H9 (cell line): ENCODE data around the gene KIAA1614. TPM values are rescaled to one million over a fixed set of nuclear protein-coding genes. Genes with fewer than 3 reads are reported as not detected.

Experiments
- DNase-seq: peaks from one replicate; pipeline ENCODE4 v3.0.0-alpha.2; 2017
- H2AFZ ChIP-seq: one replicate; pipeline ENCODE4 v1.6.1; 2013; ENCODE audit warnings: mild to moderate bottlenecking, low read length, control low read depth, moderate library complexity
- H2AK5ac ChIP-seq: 2 replicates; pipeline ENCODE4 v1.6.1; 2013; ENCODE audit warnings: low read length, control low read depth, mixed read lengths; ENCODE audit not compliant: insufficient read length
- H2BK120ac ChIP-seq: one replicate; pipeline ENCODE4 v1.6.1; 2013; ENCODE audit warnings: low read depth, mild to moderate bottlenecking, low read length, control low read depth, inconsistent platforms; ENCODE audit not compliant: poor library complexity, severe bottlenecking
- H2BK12ac ChIP-seq: 2 replicates; pipeline ENCODE4 v1.6.1; 2013; ENCODE audit warnings: low read length, control low read depth, mixed read lengths, low read depth; ENCODE audit not compliant: insufficient read length
- H2BK15ac ChIP-seq: 2 replicates; pipeline ENCODE4 v1.6.1; 2013; ENCODE audit warnings: low read depth, low read length, control low read depth
- H2BK20ac ChIP-seq: one replicate; pipeline ENCODE4 v1.6.1; 2013; ENCODE audit warnings: low read depth, mild to moderate bottlenecking, low read length, control low read depth, inconsistent platforms; ENCODE audit not compliant: poor library complexity, severe bottlenecking
- H2BK5ac ChIP-seq: 2 replicates; pipeline ENCODE4 v1.6.1; 2013; ENCODE audit warnings: low read length, control low read depth, mixed read lengths; ENCODE audit not compliant: insufficient read length
- H3K14ac ChIP-seq: 2 replicates; pipeline ENCODE4 v1.6.1; 2013; ENCODE audit warnings: low read length, control low read depth; ENCODE audit not compliant: insufficient read depth
- H3K18ac ChIP-seq: 2 replicates; pipeline ENCODE4 v1.6.1; 2013; ENCODE audit warnings: low read depth, mild to moderate bottlenecking, mixed read lengths, low read length, control low read depth; ENCODE audit not compliant: insufficient read length
- H3K23ac ChIP-seq: 2 replicates; pipeline ENCODE4 v1.6.1; 2013; ENCODE audit warnings: low read length, control low read depth, mixed read lengths, low read depth; ENCODE audit not compliant: insufficient read length
- H3K23me2 ChIP-seq: 2 replicates; pipeline ENCODE4 v1.6.1; 2013; ENCODE audit warnings: low read depth, mild to moderate bottlenecking, mixed read lengths, low read length, control low read depth; ENCODE audit not compliant: insufficient read length, poor library complexity, severe bottlenecking
- H3K27ac ChIP-seq: 2 replicates; pipeline ENCODE4 v1.5.1; 2013; ENCODE audit warnings: low read length, control low read depth, mixed read lengths, low read depth; ENCODE audit not compliant: insufficient read length
- H3K27me3 ChIP-seq: 2 replicates; pipeline ENCODE4 v1.6.1; 2013; ENCODE audit warnings: low read length, control low read depth, inconsistent platforms; ENCODE audit not compliant: insufficient read depth
- H3K4ac ChIP-seq: 2 replicates; pipeline ENCODE4 v1.6.1; 2013; ENCODE audit warnings: low read depth, mild to moderate bottlenecking, control low read depth, inconsistent platforms, low read length, moderate library complexity
- H3K4me1 ChIP-seq: 2 replicates; pipeline ENCODE4 v1.6.1; 2013; ENCODE audit warnings: low read length, control low read depth, inconsistent platforms; ENCODE audit not compliant: insufficient read depth
- H3K4me2 ChIP-seq: 2 replicates; pipeline ENCODE4 v1.6.1; 2013; ENCODE audit warnings: low read length, control low read depth, mixed read lengths; ENCODE audit not compliant: insufficient read length, insufficient read depth
- H3K56ac ChIP-seq: 2 replicates; pipeline ENCODE4 v1.6.1; 2013; ENCODE audit warnings: low read depth, mild to moderate bottlenecking, mixed read lengths, low read length, control low read depth; ENCODE audit not compliant: insufficient read length
- H3K79me1 ChIP-seq: 2 replicates; pipeline ENCODE4 v1.6.1; 2013; ENCODE audit warnings: low read depth, mild to moderate bottlenecking, moderate library complexity, low read length, control low read depth, inconsistent platforms; ENCODE audit not compliant: insufficient read depth, poor library complexity, severe bottlenecking
- H3K79me2 ChIP-seq: 2 replicates; pipeline ENCODE4 v1.6.1; 2013; ENCODE audit warnings: low read length, control low read depth, inconsistent platforms; ENCODE audit not compliant: insufficient read depth
- H3K9ac ChIP-seq: 2 replicates; pipeline ENCODE4 v1.6.1; 2013; ENCODE audit warnings: low read length, control low read depth, mixed read lengths; ENCODE audit not compliant: insufficient read length; ENCODE audit errors: extremely low read depth
- H3K9me3 ChIP-seq: one replicate; pipeline ENCODE4 v1.6.1; 2013; ENCODE audit warnings: low read depth, low read length, inconsistent platforms; ENCODE audit not compliant: control insufficient read depth
- H3T11ph ChIP-seq: one replicate; pipeline ENCODE4 v1.6.1; 2013; ENCODE audit warnings: mild to moderate bottlenecking, low read length, control low read depth, inconsistent platforms
- H4K20me1 ChIP-seq: one replicate; pipeline ENCODE4 v1.6.1; 2013; ENCODE audit not compliant: control insufficient read depth, insufficient read length, insufficient read depth
- H4K5ac ChIP-seq: 2 replicates; pipeline ENCODE4 v1.6.1; 2013; ENCODE audit warnings: low read depth, mild to moderate bottlenecking, mixed read lengths, low read length, control low read depth; ENCODE audit not compliant: insufficient read length
- H4K8ac ChIP-seq: replicated peaks from 2 replicates; pipeline ENCODE4 v1.6.1; 2013; ENCODE audit warnings: low read length, control low read depth, mixed read lengths, low read depth; ENCODE audit not compliant: insufficient read length
- H4K91ac ChIP-seq: 2 replicates; pipeline ENCODE4 v1.6.1; 2013; ENCODE audit warnings: low read depth, mild to moderate bottlenecking, moderate library complexity, mixed read lengths, low read length, control low read depth; ENCODE audit not compliant: insufficient read length
- H3K27ac Mint-ChIP-seq, 3 experiments: 2 replicates in 2 of 3; 3 replicates in 1 of 3; pipeline ENCODE4 v1.8.0; 2020 to 2021; ENCODE audit warnings: mixed read lengths in 3 of 3, mild to moderate bottlenecking in 1 of 3, moderate library complexity in 1 of 3
- H3K27me3 Mint-ChIP-seq: 2 replicates; pipeline ENCODE4 v1.8.0; 2021; ENCODE audit warnings: low read depth, mild to moderate bottlenecking, moderate library complexity, mixed read lengths
- H3K36me3 Mint-ChIP-seq, 3 experiments: 2 replicates in 2 of 3; 3 replicates in 1 of 3; pipeline ENCODE4 v1.8.0; 2020 to 2021; ENCODE audit warnings: low read depth in 3 of 3, mixed read lengths in 3 of 3; ENCODE audit not compliant: insufficient read depth in 1 of 3
- H3K4me1 Mint-ChIP-seq, 2 experiments: 2 replicates each; pipeline ENCODE4 v1.8.0; 2020; ENCODE audit warnings: mixed read lengths in 2 of 2
- H3K4me3 Mint-ChIP-seq, 2 experiments: 2 replicates in 1 of 2; 3 replicates in 1 of 2; pipeline ENCODE4 v1.8.0; 2020 to 2021; ENCODE audit warnings: mild to moderate bottlenecking in 2 of 2, mixed read lengths in 2 of 2, moderate library complexity in 1 of 2
- H3K9me3 Mint-ChIP-seq, 2 experiments: 2 replicates in 1 of 2; 3 replicates in 1 of 2; pipeline ENCODE4 v1.8.0; 2020; ENCODE audit warnings: mild to moderate bottlenecking in 2 of 2, mixed read lengths in 2 of 2, moderate library complexity in 1 of 2
- CTCF ChIP-seq: fragments of 200-600 bp; sonication (generic); conservative IDR thresholded peaks from 3 replicates; pipeline ENCODE4 v1.8.0; 2021; ENCODE audit warnings: antibody characterized with exemption, mild to moderate bottlenecking
- WGBS: extraction: QIAGEN DNeasy Blood & Tissue Kit; methylation state at CpG from one replicate; pipeline ENCODE4 v1.1.7; 2013; ENCODE audit warnings: missing lambda C conversion rate, low lambda C conversion rate, mixed read lengths; ENCODE audit not compliant: insufficient read length; ENCODE audit errors: extremely low coverage; 5-methylcytosine and 5-hydroxymethylcytosine counted together
- total RNA-seq: library from RNA; stranded (reverse); gene quantifications from 2 replicates; pipeline ENCODE4 v1.2.1, GENCODE V29; 2021

The KIAA1614 gene
- total RNA-seq, 1 experiment from 2014 or later, result 1.3 TPM

GRCh38 chr1:180931529-180931928, 18.8 kb downstream of the KIAA1614 start:
- peaks cover 22 to 36% of the 10 kb centered on the region in 2 experiments for H3K4me1 Mint-ChIP-seq
- Histone ChIP-seq H2AK5ac (no peak overlapping the region), H3K23me2 (no peaks in the 10 kb centered on the region), H4K8ac (no peak overlapping the region), H3K56ac (no peak overlapping the region), H2BK20ac (no peak overlapping the region), H3K27ac (no peak overlapping the region), H3K18ac (no peak overlapping the region), H4K5ac (no peak overlapping the region), H3K79me1 (no peaks in the 10 kb centered on the region), H2AFZ (no peak overlapping the region), H3K79me2 (no peaks in the 10 kb centered on the region), H2BK15ac (no peak overlapping the region), H2BK5ac (no peak overlapping the region), H3K14ac (no peak overlapping the region), H3K27me3 (no peaks in the 10 kb centered on the region), H2BK12ac (no peak overlapping the region), H3K4ac (no peak overlapping the region), H3T11ph (no peak overlapping the region), H3K9ac (no peak overlapping the region), H2BK120ac (no peak overlapping the region), H3K23ac (no peak overlapping the region), H4K91ac (no peak overlapping the region), H3K4me1 (no peaks in the 10 kb centered on the region; the same call in 1 of the 2 replicates), H3K9me3 (no peaks in the 10 kb centered on the region), H4K20me1 (no peaks in the 10 kb centered on the region), H3K4me2 (no peak overlapping the region)
- DNase-seq, result no peak
- H3K27me3 Mint-ChIP-seq, result no peaks in the 10 kb centered on the region; the same call in 1 of the 2 replicates
- no CpG with 5 or more reads among the region's 4 CpGs for WGBS
- H3K36me3 Mint-ChIP-seq, result peaks cover 0 to 6% (median 2%) of the 10 kb centered on the region in 3 experiments; a peak in 2 of 7 replicates
- TF ChIP-seq CTCF, result no peak
- H3K4me3 Mint-ChIP-seq, result no peak overlapping the region
- no peaks in the 10 kb centered on the region for H3K9me3 Mint-ChIP-seq
- H3K27ac Mint-ChIP-seq, result no peak overlapping the region; a peak in 1 of 7 replicates
